HG03139 (cell line): ENCODE measurements around the gene TMEM125.

Experiments used
- ATAC-seq: cut with Tn5 transposase; IDR thresholded peaks from one replicate; pipeline ENCODE4 v1.9.1; 2021; ENCODE audit not compliant: unreplicated experiment

Gene TMEM125

DNA sequence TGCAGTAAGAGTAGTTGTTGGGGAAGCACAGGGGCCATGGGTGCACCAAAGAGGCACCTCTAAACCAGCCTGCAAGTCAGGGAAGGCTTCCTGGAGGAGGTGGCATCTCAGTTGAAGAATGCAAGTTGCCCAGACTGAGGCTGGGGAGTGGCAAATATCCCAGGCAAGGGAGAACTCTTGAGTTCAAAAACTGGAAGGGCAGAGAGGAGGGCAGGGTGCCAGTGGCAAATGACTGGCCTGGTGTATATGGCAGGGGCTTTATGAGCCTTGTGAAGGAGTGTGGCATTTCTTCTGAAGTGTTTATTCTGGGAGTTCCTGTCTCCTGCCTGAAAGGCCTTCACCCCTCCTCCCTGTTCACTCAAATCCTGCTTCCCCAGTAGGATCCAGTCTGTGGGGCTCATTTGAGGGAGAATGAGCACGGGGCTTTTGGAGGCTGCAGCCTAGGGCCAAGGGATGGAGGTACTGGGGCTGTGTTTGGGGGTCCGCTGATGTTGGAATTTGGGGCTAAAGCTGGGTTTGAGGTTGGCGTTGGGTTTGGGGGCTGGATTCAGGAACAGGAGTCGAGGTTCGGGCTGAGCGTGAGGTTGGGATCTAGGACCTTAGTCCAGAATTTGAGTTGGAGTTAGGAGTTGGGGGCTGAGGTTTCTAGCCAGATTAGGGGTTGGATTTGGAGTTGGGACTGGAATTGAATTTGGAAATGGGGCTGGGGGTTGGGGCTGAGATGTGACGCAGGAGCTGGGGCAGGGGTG lies at the start of gene TMEM125:
Gene TMEM125, plus strand, starts transcription at position 357 of the 749 bp plus-strand sequence. CDS start 2,740 bp downstream, outside the sequence.
- ATAC-seq: no peak

DNA sequence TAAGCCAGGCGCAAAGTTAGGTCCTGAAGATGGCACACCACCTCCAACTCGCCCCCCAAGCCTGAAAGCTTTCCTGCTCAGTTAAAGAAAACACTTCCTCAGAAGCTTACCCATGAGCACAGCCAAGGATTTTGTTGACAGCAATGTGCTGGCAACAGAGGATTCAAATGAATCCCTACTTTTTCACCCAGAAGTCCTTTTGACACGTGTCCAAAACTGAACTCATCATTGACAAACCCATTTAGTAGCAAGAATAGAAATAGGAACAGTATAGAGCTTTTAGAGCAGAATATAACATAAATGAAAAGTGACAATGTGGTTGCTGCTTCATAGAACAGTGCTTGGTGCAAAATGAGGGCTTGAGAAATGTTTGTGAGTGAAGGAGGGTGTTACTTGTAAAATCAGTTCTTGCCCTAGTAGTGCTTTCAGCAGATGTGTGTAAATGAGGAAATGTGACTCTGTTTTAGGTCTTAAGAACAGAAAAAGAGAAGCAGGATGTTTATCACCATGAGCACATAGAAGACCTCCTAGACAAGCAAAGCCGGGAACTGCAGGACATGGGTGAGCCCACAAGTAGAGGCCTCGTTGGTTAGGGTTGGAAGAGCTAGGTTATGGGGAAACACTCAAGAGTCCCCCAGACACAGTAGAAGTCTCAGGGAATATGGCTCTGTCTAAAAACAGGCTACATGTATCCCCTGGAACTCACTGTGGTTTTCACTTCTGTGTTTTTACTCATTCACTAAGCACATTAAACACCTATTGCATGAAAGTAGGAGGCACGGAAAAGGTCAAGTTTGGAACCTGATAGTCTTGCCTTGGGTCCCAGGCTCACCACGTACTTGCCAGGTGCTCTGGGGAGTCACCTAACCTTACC lies 48.6 kb upstream of the TMEM125 start:
- ATAC-seq: peak; percentile 60

DNA sequence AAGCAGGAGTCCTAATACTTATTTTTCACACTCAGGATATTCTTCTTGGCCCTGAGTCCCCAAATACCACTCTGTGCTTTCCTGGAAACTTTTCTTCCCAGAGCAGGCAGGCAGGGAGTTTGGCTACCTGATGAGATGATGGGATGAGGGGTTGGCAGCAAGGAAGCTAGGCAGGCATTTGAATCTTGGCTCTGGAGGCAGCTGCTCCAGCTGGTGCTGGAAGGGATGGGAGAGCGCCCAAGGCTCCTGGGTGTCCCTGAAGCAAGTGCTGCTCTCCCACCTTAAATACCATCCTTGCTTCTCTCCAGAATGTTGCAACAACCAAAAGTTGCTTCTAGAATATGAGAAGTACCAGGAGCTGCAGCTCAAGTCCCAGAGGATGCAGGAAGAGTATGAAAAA lies 48.0 kb upstream of the TMEM125 start:
- no peak for ATAC-seq

DNA sequence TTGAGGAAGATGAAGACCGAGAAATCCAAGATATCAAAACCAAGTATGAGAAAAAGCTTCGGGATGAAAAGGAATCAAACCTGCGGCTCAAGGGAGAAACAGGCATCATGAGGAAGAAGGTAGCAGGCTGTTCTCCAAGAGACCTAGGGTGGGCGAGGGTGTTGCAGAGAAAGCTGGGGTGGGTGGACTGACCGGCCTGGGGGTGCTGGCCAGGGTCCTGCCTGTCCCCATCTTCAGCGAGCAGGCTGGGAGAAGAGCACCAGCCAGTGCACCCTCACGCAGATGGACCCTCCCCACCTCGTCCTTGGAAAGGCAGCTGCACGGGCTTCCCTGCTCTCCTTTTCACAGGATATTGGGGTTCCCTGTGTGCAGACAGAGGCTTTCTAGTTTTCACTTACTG lies 46.9 kb upstream of the TMEM125 start:
- no peak for ATAC-seq

DNA sequence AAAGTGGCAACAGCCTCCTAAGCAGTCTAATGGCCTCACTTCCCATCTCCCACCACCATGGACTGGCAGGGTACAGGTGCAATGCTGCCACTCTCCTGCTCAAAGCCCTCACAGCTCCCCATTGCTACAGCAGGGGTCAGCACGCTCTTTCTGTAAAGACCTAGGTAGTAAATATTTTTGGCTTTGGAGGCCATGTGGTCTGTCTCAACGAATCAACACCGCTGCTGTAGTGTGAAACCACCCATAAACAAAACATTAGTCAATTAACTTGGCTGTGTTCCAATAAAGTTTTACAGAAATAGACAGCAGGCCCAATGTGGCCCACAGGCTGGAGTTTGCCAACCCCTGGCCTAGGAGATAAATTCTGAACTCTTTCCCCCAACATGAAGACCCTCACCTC lies 44.6 kb upstream of the TMEM125 start:
- ATAC-seq: no peak

DNA sequence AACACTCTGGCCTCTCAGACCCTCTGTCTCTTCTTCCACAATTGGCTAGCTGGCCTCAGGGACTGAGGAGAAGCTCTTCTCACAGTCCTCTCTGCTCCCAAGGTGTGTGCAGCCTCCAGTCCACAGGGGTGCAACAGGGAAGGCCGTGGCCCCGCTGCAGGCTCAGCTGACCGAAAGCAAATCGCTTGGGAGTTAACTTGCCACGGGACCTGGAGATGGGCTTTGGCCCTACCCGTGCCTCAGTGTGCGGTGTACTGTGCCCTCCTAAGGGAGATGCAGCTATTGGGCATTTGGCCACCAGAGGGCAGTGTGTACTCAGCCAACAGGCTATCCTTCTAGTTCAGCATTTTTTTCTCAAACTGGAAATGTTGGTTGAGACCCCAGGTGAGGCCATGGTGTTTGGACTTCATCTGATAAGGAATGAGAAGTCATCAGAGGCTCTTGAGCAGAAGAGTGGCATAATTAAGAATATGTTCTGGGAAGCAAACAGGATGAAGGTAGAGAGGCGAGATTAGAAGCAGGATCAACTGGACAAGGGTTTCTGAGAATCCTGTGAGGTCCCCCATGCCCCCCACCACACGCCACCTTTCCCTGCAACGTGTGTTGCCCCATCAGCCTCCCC lies 42.5 kb upstream of the TMEM125 start:
- no peak for ATAC-seq

DNA sequence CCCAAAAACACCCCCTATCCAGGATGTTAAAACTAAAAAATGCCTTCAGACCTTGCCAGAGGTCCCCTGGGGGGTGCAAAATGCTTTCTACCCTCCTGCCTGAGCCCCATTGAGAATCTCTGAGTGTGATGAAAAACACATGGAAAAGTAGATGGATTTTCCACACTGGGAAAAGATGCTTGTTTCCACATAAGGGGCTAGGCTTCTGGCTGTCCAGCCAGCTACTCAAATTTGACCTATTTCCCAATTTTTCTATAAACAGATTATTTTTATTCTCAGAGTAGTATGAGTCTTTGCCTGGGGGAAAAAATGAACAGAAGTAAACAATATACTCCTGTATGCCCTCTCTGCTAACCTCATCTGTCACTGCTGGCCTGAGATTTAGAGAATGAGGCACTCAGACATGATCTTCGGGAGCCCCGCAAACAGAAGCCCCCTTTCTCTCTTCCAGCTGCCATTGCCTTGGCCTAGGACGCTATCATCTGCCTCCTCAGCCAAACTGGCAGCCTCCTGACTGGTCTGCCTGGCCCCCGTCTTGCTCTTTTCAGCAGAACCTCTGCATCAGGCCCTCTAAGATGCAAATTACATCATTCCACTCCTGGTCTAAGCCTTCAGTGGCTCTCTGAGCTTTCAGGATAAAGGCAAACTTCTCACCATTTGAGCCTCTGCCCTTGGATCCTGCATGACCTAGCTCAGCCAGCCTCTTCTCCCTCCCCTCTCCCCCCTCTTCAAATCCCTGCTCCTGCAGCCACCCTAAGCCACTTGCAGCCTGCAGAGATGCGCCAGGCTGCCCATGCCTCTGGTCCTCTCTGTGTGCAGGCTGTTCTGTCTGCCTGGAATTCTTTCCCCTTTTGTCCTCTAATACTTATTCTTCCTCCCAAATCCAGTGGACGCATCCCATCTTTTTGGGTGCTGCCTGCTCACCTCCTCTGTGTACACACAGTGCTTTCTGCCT lies 39.7 kb upstream of the TMEM125 start:
- no peak for ATAC-seq

DNA sequence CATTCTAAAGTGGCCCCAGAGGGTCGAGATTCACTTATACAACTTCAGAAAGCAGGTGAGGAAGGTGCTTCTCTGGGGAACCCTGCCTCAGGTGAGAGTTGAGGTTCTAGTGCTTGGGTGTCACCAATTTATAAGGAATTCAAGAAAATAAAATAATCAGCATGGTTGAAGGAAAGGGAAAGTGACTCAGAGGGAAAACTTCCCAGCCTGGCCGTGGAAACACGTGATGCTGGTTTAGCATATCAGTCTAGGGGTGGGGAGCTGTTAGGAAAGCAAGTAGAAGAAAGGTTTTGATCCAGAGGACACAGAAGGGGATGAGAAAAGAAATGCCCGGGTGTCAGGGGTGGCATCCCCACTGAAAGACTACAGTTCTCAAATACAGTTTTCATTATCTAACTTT lies 37.7 kb upstream of the TMEM125 start:
- no peak for ATAC-seq

DNA sequence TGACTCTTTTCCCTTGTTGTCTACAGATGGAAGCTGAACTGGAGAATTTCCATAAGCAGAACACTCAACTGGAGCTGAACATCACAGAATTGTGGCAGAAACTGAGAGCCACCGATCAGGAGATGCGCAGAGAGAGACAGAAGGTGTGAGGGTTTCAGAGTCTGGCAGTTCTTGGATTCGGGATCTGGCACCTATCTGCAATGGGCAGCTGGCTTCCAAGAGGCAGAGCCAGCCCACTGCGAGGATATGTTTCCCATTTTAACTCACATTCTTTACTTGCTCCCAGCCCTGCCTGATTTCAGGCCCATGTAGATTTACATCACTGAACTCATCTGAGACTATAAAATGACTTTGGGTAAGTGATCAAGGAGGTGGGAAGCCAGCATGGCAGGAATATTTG lies 37.3 kb upstream of the TMEM125 start:
- ATAC-seq: no peak

DNA sequence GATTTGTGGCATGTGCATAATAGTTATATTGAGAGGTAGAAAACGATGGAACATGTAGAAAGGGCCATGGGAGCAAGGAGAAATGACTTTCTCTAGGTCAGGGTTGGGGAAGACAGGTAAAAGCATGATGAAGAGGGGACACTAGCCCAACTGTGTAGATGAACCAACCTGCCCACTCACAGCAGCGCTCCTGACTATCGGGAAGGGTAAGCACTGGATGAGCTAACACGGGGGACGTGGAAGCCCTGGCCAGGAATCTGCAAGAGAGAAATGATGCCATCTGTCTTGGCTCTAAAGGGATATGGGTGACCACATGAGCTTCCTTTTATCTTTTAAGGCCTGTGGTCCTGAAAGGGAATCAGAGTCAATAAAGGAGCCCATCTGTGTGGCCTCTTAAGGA lies 36.2 kb upstream of the TMEM125 start:
- no peak for ATAC-seq

DNA sequence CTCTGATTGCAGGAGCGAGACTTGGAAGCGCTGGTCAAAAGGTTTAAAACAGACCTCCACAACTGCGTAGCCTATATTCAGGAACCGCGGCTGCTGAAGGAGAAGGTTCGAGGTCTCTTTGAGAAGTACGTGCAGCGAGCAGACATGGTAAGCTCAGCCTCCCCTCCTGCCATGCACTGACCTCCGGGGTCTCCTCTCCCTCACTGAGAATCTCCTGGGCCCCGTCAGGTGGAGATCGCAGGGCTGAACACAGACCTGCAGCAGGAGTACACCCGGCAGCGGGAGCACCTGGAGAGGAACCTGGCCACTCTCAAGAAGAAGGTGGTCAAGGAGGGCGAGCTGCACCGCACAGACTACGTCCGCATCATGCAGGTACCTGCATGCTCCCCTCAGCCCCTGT lies 35.5 kb upstream of the TMEM125 start:
- no peak for ATAC-seq

DNA sequence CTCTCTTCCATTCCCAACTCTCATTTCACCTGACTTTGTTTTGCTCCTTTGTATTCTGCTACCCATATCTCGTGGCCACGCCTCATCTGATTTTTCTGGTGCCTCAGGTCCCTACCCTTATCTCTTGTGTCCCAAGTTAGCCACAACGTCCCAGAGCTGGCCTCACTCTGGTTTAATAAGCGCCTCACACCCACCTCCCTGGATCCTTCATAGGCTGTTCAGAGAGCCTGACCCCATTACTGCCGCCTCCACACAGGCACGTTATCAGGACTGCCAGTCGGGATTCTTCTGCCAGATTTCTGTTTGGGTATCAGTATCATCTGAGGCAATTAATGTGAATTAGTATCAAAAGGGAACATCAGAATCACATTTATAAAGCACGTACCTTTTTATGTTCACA lies 34.7 kb upstream of the TMEM125 start:
- no peak for ATAC-seq

DNA sequence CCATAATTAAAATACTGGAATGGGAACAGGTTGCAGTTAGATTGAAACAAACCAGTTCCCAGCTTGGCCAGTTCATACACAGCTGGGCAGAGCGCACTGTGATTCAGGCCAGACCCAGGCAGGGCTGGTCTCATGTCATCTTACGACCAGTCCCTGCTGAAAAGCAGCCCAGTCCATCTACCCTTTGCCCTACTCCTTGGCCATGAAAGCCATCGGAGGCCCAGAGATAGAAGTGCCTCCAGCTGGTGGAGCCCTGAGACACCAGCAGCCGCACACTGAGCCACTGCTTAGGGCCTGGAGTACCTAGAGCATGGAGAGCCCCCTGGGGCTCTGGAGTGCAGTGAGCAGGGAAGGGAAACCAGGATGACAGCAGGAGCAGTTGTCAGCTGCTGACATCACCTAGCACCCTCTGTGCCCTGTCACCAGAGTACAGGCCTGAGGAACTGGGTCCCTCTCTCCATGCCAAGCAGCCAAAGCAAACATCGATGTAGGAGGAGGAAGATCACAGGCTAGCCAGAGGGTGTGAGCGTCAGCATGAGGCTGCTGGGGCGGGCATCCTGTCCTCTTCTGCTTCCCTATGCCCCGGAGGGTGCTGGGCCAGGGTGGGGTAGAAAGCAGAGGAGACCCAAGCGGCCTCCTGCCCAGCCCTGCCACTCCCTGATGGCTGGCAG lies 34.2 kb upstream of the TMEM125 start:
- no peak for ATAC-seq

DNA sequence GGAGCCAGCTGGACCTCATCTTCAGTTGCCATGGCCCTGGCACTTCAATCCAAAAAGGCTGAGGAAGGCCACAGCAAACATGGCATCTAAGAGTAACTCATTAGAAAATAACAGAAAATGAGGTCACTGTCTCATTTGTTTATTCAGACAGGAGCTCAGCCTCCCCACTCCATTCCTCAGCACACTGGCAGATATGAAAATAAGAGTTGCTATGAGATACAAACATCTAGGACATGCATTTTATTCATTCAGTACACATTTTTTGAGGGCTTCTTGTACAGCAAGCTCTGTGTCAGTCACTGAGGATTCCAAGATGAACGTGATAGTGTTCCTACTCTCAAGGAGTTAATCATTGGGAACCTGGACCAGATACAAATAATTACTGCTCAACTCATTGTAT lies 32.7 kb upstream of the TMEM125 start:
- no peak for ATAC-seq

DNA sequence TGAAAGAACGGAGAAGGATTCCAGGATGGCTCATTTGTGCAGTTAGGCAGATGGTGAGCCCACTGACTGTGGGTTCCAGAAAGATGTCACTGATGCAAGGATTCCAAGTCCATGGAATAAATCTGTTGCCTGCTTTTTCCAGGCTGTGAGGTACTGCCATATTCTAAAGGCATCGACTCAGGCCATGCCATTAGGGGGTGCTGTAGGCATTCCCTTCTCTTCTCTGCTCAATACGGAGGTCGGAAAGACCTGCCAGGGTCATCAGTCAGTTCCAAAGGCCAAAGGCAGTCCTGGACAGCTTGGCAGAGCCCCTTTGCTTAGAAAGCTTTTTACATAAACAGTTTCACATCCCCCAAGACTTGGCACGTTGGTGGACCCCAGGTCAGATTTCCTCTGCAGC lies 31.7 kb upstream of the TMEM125 start:
- ATAC-seq: no peak

DNA sequence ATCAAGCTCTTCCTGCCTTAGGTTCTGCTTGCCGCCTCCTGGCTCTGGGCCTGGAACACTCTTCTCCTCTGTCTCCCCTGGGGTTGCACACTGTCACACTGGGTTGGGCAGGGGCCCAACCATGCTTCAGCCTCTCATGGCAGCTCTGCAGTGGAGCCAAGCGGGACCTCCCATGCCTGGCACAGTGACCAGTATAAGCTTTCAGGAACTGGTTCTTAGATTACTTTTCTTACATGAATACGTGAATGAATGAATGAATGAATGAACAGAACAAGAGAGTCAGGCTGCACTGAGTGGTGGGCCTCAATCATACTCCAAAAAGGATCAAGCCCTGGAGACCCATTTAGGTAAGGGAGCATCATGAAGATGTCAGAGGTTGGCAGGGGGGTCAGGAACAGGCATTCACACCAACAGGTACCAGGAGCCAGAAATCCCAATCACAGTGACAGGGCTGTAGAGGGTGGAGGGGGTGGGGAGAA lies 30.8 kb upstream of the TMEM125 start:
- ATAC-seq: no peak

DNA sequence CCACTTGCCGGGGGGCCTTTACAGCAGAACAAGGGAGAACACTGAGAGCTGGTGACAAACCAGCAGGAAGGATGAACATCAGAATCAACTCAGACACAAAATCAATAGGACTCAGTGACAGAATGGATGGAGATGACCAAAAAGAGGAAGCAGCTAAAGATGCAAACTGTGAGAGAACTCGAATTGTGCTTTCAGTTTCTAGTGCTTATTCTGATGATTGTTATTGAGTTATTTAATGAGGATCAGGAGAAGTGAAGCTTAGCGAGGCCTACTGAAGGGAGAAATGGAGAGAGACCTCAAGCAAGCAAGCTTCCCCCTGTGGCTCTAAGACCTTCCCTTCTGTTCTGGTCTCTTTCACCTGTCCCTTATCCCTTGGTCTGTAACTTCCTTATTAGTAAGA lies 30.3 kb upstream of the TMEM125 start:
- peak; percentile 80 for ATAC-seq

DNA sequence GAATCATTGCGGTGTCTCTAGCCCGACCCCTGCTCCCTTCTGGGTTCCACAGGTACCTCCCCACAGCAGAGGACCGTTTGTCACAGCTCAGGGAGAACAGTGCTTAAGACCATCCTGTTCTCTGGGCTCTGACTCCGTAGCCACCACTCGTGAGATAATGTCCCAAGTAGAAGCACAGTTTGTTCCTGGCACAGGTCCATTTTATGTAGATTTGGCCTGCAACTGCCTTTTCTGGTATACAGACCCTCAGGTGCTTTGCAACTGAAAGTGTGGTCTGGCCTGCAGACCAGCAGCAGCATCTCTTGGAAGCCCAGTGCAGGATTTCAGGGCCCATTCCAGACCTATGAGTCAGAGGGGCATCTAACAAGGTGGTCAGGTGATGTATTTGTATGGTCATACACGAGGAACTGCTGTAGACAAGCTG lies 28.4 kb upstream of the TMEM125 start:
- ATAC-seq: no peak

DNA sequence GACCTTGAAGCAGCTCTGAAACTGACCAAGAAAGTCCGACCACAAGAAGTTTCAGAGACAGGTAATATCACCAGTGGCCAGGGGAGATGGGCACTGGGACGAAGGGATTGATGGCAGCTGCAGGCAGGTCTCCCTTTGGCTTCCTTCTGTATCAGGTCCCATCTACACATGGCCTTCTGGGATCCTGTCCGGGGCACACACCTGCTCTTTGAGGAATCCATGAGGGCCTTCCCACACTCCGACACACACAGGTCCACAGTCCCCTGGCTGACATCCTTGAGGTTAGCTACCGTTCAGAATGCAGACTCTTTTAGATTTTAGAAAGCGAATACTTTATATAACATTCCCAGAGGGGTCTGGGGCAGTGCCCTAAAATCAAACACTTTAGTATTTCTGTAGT lies 26.5 kb upstream of the TMEM125 start:
- ATAC-seq: no peak
